ENCODE results near the gene TKT.
A peak's percentile ranks its signal among the peaks of the same experiment; 100 is the strongest.

TKT gene

DNA sequence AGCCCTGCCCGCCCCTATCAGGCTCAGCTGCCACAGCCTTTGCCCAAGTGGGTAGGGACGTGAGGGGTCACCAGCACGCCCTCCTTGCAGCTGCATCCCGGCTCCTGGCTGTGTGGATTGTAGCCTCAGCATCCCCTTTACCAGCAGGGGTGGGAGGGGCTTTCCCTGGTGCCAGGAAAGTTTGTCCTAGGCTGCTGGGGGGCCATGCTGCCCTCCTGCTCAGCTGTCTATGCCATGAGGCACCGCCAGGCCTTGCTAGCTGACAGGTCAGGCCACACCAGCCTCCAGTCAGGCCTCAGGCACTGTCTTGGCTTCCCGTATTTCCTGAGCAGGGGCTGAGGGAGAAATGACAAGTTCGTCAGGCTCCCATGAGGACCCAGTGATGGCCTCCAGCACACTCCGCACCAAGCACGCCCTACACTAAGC is 32.3 kb downstream of the TKT start:
- DNase-seq = no peak

GRCh38 chr3:53223025-53223424 is 32.8 kb downstream of the TKT start:
- DNase-seq = no peak

- DNase-seq = no peak
Measured at GRCh38 chr3:53222183-53222901, 33.5 kb downstream of the TKT start.

- no peak for DNase-seq
Measured at GRCh38 chr3:53221827-53222182, 34.0 kb downstream of the TKT start.

- DNase-seq = no peak
Measured at GRCh38 chr3:53221345-53221744, 34.5 kb downstream of the TKT start.

DNA sequence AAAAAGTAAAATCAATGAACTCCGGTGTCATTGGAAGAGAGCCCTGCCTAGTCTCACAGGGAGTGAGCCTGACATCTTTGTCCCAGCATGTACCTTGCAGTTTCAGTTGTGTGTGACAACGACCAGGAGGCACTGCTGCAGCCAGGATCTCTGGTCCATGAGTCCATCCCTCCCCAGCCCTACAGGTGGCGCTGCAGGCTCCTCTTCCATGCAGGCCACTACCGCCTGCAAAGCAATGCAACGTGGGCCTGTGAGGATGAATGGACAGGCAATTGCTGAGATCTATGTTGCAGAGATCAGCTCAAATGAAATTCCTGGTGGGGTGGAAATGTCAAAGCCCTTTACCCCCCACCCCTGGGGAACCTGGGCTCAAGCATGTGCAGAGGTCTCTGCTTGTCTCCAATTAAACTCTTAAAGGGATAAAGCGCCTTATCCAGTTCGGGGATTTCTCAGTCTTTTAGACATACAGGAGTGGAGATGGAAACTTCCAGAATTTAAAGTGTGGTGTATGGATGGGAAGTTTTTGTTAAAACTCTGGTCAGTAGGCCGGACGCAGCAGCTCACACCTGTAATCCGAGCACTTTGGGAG is 35.8 kb downstream of the TKT start:
- peak; percentile 78 for DNase-seq

GRCh38 chr3:53218131-53218530 is 37.7 kb downstream of the TKT start:
- DNase-seq = no peak

GRCh38 chr3:53217175-53217574 is 38.6 kb downstream of the TKT start:
- DNase-seq = no peak

- no peak for DNase-seq
Measured at GRCh38 chr3:53216723-53217122, 39.1 kb downstream of the TKT start.

- DNase-seq = no peak
Measured at GRCh38 chr3:53215816-53216215, 40.0 kb downstream of the TKT start.

GRCh38 chr3:53213276-53213675 is 42.5 kb downstream of the TKT start:
- DNase-seq = no peak

- DNase-seq = no peak
Measured at GRCh38 chr3:53211706-53212702, 43.8 kb downstream of the TKT start.

- no peak for DNase-seq
Measured at GRCh38 chr3:53202331-53203015, 53.3 kb downstream of the TKT start.

DNA sequence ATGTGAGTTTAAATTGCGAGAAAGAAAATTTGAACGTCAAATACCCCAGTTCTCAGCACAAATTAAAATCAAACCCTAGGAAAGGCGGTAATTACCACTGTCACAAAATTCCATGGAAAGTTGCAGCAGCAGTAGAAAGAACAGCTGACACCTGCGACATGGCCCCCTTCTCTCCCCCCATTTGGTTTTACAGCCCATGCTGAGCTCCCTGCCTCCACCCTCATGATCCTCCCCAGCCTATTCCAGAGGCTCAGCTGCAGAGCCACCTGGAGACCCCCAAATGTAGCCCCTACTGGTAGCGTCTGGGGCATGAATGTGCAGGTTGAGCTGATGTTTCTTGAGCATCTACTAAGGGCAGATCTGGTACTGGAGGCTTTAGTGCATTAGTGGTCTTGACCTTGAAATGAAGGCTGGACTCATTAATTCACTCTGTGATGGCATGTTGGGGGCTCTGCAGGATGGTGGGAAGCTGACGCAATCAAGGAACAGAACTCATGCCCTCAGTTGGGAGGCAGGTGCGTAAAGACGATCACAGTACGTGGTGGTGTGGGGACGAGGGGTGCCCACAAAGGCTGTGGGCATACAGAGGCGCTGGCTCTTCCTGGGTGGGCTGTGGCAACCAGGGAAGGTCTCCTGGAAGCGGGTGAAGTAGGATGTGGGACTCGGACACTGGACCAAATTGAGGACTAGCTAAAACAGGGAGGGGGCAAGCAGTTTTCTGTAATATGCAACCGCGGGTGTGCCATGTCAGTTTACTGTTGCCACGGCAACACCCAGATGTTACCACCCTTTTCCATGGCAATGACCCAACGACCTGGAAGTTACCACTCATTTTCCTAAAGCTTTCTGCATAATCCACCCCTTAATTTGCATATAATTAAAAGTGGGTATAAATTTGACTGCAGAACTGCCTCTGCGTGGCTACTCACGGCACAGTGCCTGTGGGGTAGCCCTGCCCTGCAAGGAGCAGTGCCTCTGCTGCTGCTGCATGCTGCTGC is 55.0 kb downstream of the TKT start:
- DNase-seq = no peak

- no peak for DNase-seq
Measured at GRCh38 chr3:53199834-53200233, 56.0 kb downstream of the TKT start.

DNA sequence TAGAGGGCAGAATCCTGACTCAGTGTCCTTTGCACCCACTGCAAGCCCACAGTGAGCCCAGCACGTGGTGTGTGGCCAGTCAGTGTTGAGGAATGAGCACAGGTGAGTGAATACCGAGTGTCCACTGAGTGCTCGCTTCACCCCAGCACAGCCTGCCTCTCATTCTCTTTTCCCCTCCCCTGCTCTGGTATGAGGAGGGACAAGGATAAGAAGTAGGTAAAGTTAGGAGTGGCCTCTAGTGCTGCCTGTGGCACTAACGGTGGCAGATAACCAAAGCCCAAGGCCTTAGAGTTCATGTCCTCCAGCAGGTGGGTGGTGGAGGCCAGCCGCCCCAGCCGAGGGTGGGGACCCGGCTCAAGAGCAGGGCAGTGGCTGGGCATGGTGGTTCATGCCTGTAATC is 56.8 kb downstream of the TKT start:
- no peak for DNase-seq

DNA sequence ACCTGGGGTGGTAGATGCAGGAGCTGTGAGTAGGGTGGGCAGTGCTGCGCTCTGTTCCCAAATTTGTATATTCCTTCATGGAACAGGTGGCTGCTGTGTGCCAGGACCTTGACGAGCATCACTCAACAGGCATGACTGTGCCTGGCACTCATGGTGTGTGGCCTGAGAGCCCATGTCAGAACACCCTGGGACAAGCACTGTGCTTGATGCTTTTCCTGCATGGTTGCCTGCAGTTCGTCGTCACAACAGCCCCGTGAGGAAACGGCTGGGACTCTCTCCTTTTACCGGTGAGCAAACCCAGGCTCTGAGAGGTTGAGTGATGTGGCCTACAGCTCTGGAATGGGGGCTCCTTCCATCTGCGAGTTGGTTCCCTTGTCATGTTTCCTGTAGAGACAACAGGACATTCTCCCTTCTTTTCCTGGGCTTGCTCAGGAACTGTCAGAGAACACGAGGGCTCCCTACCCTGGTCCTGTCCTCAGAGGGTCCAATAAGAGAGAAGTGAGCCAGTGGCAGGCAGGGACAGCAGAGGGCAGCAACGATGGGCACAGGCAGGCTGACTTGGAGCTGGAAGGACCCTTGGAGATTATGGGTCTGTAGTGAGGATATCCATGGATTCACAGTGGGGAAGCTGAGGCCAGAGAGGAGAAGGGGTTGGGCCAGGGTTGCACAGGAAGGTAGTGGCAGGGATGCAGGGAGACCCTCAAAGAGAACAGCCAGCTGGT is 57.4 kb downstream of the TKT start:
- no peak for DNase-seq

DNA sequence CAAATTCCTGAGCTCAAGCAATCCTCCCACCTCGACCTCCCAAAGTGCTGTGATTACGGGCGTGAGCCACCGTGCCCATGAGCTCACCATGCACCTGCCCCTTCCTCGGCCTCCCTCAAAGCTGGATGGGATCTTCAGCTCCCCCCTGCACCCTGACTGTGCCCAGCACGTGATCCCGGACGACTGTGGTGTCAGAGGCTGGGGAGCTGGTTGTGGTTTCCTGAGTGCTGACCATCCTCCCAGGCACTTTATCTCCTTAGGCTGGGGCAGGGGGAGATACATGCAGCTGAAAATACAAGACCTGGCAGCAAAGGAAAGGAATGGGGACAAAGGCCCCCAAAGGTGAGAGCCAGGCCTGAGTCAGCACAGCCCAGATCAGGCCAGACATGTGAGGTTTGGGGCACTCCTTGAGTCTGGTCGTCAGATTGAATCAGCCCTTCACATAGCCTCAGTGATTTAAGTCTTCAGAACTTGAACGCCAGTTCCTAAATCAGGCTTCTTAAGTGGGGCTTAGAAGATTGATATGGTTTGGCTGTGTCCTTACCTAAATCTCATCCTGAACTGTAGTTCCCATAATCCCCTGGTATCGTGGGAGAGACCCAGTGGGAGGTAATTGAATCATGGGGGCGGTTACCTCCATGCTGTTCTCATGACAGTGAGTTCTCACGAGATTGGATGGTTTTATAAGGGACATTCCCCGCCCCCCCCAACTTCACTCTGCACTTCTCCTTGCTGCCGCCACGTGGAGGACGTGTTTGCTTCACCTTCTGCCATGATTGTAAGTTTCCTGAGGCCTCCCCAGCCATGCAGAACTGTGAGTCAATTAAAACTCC is 59.0 kb downstream of the TKT start:
- DNase-seq = no peak

DNA sequence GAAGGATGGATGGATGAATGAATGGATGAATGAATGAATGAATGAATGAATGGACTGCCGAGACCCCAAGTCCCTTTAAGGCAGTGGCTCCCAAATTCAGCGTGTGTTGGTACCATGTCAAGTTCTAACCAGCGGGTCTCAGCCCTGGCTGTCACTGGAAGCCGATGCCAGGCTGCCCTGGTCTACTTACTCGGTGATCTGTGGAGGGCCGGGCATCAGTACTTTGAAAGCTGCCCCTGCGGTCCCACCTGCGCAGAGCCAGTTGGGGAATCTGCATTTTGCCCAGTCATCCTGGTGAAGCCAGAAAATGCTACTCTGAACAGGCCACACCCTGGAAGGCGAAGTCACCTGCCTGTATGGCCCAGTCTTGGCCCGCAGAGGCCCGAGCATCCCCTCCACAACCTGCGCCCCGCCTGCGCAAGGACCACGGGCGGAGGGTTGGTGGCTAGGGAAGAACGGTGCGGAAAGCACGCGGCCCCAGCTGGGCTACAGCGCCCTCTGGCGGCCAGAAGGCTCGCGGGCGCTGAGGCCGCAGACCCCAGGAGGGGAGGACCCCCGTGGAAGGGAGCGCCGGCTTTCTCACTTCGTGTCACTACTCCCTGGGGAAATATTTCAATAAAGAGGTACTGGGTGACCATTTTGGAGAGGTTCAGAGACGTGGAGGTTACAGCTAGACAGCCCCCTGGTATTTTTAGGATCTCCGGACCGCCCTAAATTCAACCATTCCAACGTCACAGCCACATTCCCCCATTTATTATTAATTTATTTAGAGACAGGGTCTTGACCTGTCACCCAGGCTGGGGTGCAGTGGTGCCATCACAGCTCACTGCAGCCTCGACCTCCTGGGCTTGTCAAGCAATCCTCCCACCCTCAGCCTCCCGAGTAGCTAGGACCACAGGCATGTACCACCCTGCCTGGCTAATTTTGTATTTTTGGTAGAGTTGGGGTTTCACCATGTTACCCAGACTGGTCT is 59.9 kb downstream of the TKT start:
- DNase-seq = peak; percentile 59

Data from right hindlimb (tissue), 1 donor.